GM12878 (cell line): Measurements from ENCODE around the gene SCAP. TPM values are rescaled to one million over a fixed set of nuclear protein-coding genes. Genes with fewer than 3 reads are reported as not detected.

Experiments
- CBX5 ChIP-seq: sonication (generic); IDR thresholded peaks from 2 replicates; pipeline ENCODE4 v1.6.1; 2016; ENCODE audit warnings: low read depth, moderate library complexity, mild to moderate bottlenecking, inconsistent platforms
- CREM ChIP-seq: IDR thresholded peaks from 2 replicates; pipeline ENCODE4 v1.6.1; 2014; ENCODE audit warnings: antibody characterized with exemption, low read depth
- FOXK2 ChIP-seq: fragments of 450-650 bp; IDR thresholded peaks from 2 replicates; pipeline ENCODE4 v1.6.1; 2017; ENCODE audit warnings: mild to moderate bottlenecking, moderate library complexity
- FOXM1 ChIP-seq: IDR thresholded peaks from 2 replicates; pipeline ENCODE4 v1.6.1; 2012; ENCODE audit warnings: low read depth, mild to moderate bottlenecking, inconsistent platforms, low read length, moderate library complexity
- IKZF1 ChIP-seq: fragments of 450-650 bp; conservative IDR thresholded peaks from 2 replicates; pipeline ENCODE4 v1.6.1; 2017; ENCODE audit warnings: antibody characterized with exemption, mild to moderate bottlenecking
- KAT2A ChIP-seq: conservative IDR thresholded peaks from 2 replicates; pipeline ENCODE4 v1.6.1; 2011; ENCODE audit warnings: low read depth, low read length; ENCODE audit not compliant: control insufficient read depth
- NFYA ChIP-seq: IDR thresholded peaks from 2 replicates; pipeline ENCODE4 v1.6.1; 2011; ENCODE audit warnings: low read depth, mild to moderate bottlenecking, low read length, improper control_type of control experiment, borderline replicate concordance
- PAX8 ChIP-seq: fragments of 450-650 bp; IDR thresholded peaks from 2 replicates; pipeline ENCODE4 v1.6.1; 2017; ENCODE audit warnings: mild to moderate bottlenecking, moderate library complexity
- POLR2A ChIP-seq: IDR thresholded peaks from 2 replicates; pipeline ENCODE4 v1.6.1; 2011; ENCODE audit warnings: low read depth, mild to moderate bottlenecking, low read length
- POU2F2 ChIP-seq: IDR thresholded peaks from 3 replicates; pipeline ENCODE4 v1.6.1; 2011; ENCODE audit warnings: low read depth, mild to moderate bottlenecking, low read length, borderline replicate concordance
- SREBF1 ChIP-seq: IDR thresholded peaks from 2 replicates; pipeline ENCODE4 v1.6.1; 2012; ENCODE audit warnings: mild to moderate bottlenecking, low read length
- TCF7 ChIP-seq: IDR thresholded peaks from 2 replicates; pipeline ENCODE4 v1.6.1; 2014; ENCODE audit warnings: antibody characterized with exemption, borderline replicate concordance
- YBX1 ChIP-seq: fragments of 450-650 bp; IDR thresholded peaks from 2 replicates; pipeline ENCODE4 v1.6.1; 2016; ENCODE audit warnings: antibody characterized with exemption
- polyA plus RNA-seq, 11 experiments: library from polyadenylated mRNA; depleted of rRNA in 4 of 11; unstranded in 6 of 11; stranded (reverse) in 5 of 11; fragments of >200 nt; fragmentation: Nextera tagmentation in 4 of 11; fragmentation: Illumina TruSeq in 1 of 11; extraction: Ambion mirVana in 4 of 11; extraction: Trizol in 1 of 11; gene quantifications; 1 replicate in 1 of 11; 2 replicates in 10 of 11; pipeline versions ENCODE4 v1.2.1 to v1.2.3, GENCODE V29; 2011 to 2016; ENCODE audit warnings: inconsistent platforms in 2 of 11, missing spikeins in 2 of 11, low read depth in 1 of 11
- total RNA-seq, 4 experiments: library from RNA; depleted of rRNA in 3 of 4; stranded (reverse); fragments of >200 nt in 3 of 4; fragmentation: Illumina TruSeq in 1 of 4; extraction: Trizol in 1 of 4; gene quantifications; 2 replicates each; pipeline versions ENCODE4 v1.2.1 to v1.2.3, GENCODE V29; 2013 to 2021
- TF ChIP-seq, protein P1 (sequence below): IDR thresholded peaks from 2 replicates; pipeline ENCODE4 v1.6.1; 2012; ENCODE audit warnings: low read length, inconsistent platforms
- TF ChIP-seq, protein P2 (sequence below): fragments of 150-350 bp; IDR thresholded peaks from 2 replicates; pipeline ENCODE4 v1.6.1; 2016; ENCODE audit warnings: low read depth, low read length
- TF ChIP-seq, protein P3 (sequence below): fragments of 450-650 bp; formaldehyde crosslinking; IDR thresholded peaks from 2 replicates; pipeline ENCODE4 v1.5.0; 2022; ENCODE audit warnings: mild to moderate bottlenecking, missing genetic modification characterization
- TF ChIP-seq, protein P4 (sequence below): fragments of 450-650 bp; IDR thresholded peaks from 2 replicates; pipeline ENCODE4 v1.6.1; 2017; ENCODE audit warnings: borderline replicate concordance
- TF ChIP-seq, protein P5 (sequence below): fragments of 450-650 bp; formaldehyde crosslinking; IDR thresholded peaks from 2 replicates; pipeline ENCODE4 v1.4.0; 2022; ENCODE audit warnings: mild to moderate bottlenecking, moderate library complexity

The SCAP gene
- total and polyA plus RNA-seq, 10 of the 15 experiments (the other 5 are each of a cell fraction or from before 2014, with no cell fraction given), result 1.5 to 64.1 (median 27.9) TPM

DNA sequence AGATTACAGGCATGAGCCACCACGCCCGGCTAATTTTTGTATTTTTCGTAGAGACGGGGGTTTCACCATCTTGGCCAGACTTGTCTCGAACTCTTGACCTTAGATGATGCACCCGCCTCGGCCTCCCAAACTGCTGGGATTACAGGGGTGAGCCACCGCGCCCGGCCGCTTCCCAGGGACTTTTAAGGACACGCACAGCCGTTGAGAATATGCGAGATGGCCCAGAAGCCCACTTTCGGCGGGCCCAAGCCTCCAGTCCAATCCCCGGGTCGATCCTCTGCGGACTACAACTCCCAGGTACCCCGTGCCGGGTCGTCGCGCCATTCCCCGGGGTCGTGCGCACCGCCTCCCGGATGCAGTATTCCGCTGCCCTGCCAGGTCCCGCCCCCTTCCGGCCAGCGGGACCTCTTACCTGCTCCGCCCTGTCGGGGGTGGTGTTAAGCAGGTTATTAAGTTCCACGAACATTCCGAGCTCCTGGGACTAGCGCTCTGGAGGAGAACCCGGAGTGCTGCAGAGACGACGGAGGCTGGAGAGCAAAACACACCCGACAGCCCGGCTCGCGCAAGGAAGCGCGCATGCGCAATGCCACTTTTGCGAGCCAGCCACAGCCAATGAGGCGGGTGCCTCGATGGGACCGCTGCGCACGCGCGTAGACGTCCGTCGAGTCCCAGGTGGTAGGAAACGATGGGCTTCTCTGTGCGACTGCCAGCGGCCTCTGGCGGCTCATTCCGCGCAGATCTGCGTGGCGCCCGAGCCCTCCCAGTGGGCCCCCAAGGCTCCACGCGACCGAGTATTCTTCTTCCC is 37.6 kb upstream of the SCAP start, which contains the start of gene ELP6 (continued):
- TF ChIP-seq, protein P1, sequence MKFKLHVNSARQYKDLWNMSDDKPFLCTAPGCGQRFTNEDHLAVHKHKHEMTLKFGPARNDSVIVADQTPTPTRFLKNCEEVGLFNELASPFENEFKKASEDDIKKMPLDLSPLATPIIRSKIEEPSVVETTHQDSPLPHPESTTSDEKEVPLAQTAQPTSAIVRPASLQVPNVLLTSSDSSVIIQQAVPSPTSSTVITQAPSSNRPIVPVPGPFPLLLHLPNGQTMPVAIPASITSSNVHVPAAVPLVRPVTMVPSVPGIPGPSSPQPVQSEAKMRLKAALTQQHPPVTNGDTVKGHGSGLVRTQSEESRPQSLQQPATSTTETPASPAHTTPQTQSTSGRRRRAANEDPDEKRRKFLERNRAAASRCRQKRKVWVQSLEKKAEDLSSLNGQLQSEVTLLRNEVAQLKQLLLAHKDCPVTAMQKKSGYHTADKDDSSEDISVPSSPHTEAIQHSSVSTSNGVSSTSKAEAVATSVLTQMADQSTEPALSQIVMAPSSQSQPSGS, result no peak
- TF ChIP-seq, protein P2, sequence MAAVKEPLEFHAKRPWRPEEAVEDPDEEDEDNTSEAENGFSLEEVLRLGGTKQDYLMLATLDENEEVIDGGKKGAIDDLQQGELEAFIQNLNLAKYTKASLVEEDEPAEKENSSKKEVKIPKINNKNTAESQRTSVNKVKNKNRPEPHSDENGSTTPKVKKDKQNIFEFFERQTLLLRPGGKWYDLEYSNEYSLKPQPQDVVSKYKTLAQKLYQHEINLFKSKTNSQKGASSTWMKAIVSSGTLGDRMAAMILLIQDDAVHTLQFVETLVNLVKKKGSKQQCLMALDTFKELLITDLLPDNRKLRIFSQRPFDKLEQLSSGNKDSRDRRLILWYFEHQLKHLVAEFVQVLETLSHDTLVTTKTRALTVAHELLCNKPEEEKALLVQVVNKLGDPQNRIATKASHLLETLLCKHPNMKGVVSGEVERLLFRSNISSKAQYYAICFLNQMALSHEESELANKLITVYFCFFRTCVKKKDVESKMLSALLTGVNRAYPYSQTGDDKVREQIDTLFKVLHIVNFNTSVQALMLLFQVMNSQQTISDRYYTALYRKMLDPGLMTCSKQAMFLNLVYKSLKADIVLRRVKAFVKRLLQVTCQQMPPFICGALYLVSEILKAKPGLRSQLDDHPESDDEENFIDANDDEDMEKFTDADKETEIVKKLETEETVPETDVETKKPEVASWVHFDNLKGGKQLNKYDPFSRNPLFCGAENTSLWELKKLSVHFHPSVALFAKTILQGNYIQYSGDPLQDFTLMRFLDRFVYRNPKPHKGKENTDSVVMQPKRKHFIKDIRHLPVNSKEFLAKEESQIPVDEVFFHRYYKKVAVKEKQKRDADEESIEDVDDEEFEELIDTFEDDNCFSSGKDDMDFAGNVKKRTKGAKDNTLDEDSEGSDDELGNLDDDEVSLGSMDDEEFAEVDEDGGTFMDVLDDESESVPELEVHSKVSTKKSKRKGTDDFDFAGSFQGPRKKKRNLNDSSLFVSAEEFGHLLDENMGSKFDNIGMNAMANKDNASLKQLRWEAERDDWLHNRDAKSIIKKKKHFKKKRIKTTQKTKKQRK, result no peak
- no peak for TF ChIP-seq FOXK2
- TF ChIP-seq POU2F2, result peak; percentile 42; the same call in 1 of the 3 replicates
- TF ChIP-seq PAX8, result no peak
- no peak for TF ChIP-seq YBX1
- TF ChIP-seq, protein P3, sequence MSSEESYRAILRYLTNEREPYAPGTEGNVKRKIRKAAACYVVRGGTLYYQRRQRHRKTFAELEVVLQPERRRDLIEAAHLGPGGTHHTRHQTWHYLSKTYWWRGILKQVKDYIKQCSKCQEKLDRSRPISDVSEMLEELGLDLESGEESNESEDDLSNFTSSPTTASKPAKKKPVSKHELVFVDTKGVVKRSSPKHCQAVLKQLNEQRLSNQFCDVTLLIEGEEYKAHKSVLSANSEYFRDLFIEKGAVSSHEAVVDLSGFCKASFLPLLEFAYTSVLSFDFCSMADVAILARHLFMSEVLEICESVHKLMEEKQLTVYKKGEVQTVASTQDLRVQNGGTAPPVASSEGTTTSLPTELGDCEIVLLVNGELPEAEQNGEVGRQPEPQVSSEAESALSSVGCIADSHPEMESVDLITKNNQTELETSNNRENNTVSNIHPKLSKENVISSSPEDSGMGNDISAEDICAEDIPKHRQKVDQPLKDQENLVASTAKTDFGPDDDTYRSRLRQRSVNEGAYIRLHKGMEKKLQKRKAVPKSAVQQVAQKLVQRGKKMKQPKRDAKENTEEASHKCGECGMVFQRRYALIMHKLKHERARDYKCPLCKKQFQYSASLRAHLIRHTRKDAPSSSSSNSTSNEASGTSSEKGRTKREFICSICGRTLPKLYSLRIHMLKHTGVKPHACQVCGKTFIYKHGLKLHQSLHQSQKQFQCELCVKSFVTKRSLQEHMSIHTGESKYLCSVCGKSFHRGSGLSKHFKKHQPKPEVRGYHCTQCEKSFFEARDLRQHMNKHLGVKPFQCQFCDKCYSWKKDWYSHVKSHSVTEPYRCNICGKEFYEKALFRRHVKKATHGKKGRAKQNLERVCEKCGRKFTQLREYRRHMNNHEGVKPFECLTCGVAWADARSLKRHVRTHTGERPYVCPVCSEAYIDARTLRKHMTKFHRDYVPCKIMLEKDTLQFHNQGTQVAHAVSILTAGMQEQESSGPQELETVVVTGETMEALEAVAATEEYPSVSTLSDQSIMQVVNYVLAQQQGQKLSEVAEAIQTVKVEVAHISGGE (CRISPR knock-in tag), result no peak
- TF ChIP-seq CBX5, result no peak
- no peak for TF ChIP-seq FOXM1
- peak; percentile 94 for TF ChIP-seq POLR2A
- TF ChIP-seq CREM, result peak; percentile 87
- no peak for TF ChIP-seq KAT2A
- peak; percentile 62; the same call in 1 of the 2 replicates for TF ChIP-seq SREBF1
- no peak for TF ChIP-seq TCF7
- peak; percentile 96 for TF ChIP-seq IKZF1
- TF ChIP-seq, protein P4, sequence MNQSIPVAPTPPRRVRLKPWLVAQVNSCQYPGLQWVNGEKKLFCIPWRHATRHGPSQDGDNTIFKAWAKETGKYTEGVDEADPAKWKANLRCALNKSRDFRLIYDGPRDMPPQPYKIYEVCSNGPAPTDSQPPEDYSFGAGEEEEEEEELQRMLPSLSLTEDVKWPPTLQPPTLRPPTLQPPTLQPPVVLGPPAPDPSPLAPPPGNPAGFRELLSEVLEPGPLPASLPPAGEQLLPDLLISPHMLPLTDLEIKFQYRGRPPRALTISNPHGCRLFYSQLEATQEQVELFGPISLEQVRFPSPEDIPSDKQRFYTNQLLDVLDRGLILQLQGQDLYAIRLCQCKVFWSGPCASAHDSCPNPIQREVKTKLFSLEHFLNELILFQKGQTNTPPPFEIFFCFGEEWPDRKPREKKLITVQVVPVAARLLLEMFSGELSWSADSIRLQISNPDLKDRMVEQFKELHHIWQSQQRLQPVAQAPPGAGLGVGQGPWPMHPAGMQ, result no peak
- TF ChIP-seq, protein P5, sequence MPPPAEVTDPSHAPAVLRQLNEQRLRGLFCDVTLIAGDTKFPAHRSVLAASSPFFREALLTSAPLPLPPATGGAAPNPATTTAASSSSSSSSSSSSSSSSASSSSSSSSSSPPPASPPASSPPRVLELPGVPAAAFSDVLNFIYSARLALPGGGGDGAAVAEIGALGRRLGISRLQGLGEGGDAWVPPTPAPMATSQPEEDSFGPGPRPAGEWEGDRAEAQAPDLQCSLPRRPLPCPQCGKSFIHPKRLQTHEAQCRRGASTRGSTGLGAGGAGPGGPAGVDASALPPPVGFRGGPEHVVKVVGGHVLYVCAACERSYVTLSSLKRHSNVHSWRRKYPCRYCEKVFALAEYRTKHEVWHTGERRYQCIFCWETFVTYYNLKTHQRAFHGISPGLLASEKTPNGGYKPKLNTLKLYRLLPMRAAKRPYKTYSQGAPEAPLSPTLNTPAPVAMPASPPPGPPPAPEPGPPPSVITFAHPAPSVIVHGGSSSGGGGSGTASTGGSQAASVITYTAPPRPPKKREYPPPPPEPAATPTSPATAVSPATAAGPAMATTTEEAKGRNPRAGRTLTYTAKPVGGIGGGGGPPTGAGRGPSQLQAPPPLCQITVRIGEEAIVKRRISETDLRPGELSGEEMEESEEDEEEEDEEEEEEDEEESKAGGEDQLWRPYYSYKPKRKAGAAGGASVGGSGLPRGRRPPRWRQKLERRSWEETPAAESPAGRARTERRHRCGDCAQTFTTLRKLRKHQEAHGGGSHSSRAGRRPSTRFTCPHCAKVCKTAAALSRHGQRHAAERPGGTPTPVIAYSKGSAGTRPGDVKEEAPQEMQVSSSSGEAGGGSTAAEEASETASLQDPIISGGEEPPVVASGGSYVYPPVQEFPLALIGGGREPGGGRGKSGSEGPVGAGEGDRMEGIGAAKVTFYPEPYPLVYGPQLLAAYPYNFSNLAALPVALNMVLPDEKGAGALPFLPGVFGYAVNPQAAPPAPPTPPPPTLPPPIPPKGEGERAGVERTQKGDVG, result no peak
- TF ChIP-seq NFYA, result no peak
